Lower leg skin (tissue), 4 donors: Measurements from ENCODE around the gene SEMA3G. TPM values are rescaled to one million over a fixed set of nuclear protein-coding genes. Genes with fewer than 3 reads are reported as not detected.

Source experiments
- DNase-seq, 2 donors: peaks; one replicate each; pipeline ENCODE4 v3.0.0-alpha.2; 2019; ENCODE audit warnings: low spot score in 2 of 2
- H3K4me3 ChIP-seq: fragments of 200-600 bp; sonication (generic); 2 replicates; pipeline ENCODE4 v1.5.1; 2017; ENCODE audit warnings: mild to moderate bottlenecking, low read depth; ENCODE audit not compliant: poor library complexity, severe bottlenecking
- CTCF ChIP-seq, 3 donors: fragments of 450-650 bp; IDR thresholded peaks; one replicate each; pipeline ENCODE4 v1.5.1; 2016; ENCODE audit warnings: antibody characterized with exemption in 3 of 3, mild to moderate bottlenecking in 3 of 3, moderate library complexity in 2 of 3
- POLR2A ChIP-seq, 2 donors: fragments of 450-650 bp; IDR thresholded peaks; one replicate each; pipeline ENCODE4 v1.6.1; 2016 to 2017; ENCODE audit warnings: antibody characterized with exemption in 2 of 2, mild to moderate bottlenecking in 1 of 2, moderate library complexity in 1 of 2
- WGBS, 2 donors: methylation state at CpG; one replicate each; pipeline ENCODE4 v1.1.5; 2018; 5-methylcytosine and 5-hydroxymethylcytosine counted together
- intact Hi-C: fragments of 100-400 bp; cut with DNase I; formaldehyde crosslinking; loops from one replicate; pipeline ENCODE4 v1.15.0; 2023; ENCODE audit warnings: low total_unique reads
- total RNA-seq, 4 donors: library from RNA; depleted of rRNA; stranded (reverse); fragments of >200 nt; gene quantifications; one replicate each; pipeline ENCODE4 v1.1.0, GENCODE V29; 2016

Gene SEMA3G
- total RNA-seq, 4 donors from 2014 or later = 17.9 to 49.8 (median 26.9) TPM

GRCh38 chr3:52490035-52490938 is 45.4 kb upstream of the SEMA3G start:
- H3K4me3 ChIP-seq = no peak overlapping the region
- intact Hi-C loops = no loop called here
- WGBS, 2 donors = 77 to 79% methylated on average over 17 to 22 of the region's 22 CpGs
- TF ChIP-seq POLR2A (IDR thresholded peaks at IDR 0.05) = no peak
- no peak for TF ChIP-seq CTCF (IDR thresholded peaks at IDR 0.05)
- DNase-seq = no peak

- intact Hi-C loops = no loop called here
- DNase-seq = no peak
- H3K4me3 ChIP-seq = no peak overlapping the region
- WGBS, 2 donors = 84 to 90% methylated on average over 14 to 18 of the region's 18 CpGs
- no peak for TF ChIP-seq CTCF (IDR thresholded peaks at IDR 0.05)
- no peak for TF ChIP-seq POLR2A (IDR thresholded peaks at IDR 0.05)
Observed at GRCh38 chr3:52489453-52489852, 44.5 kb upstream of the SEMA3G start.

- no peak for TF ChIP-seq POLR2A (IDR thresholded peaks at IDR 0.05)
- TF ChIP-seq CTCF (IDR thresholded peaks at IDR 0.05) = no peak
- DNase-seq = no peak
- intact Hi-C loops = no loop called here
- 87 to 100% methylated on average over 1 to 3 of the region's 3 CpGs for WGBS, 2 donors
- H3K4me3 ChIP-seq = no peak overlapping the region
Observed at GRCh38 chr3:52488746-52489145, 43.8 kb upstream of the SEMA3G start.

- no peak overlapping the region for H3K4me3 ChIP-seq
- 93 to 95% methylated on average over 59 of the region's 59 CpGs for WGBS, 2 donors
- intact Hi-C loops = no loop called here
- no peak for DNase-seq
- TF ChIP-seq POLR2A (IDR thresholded peaks at IDR 0.05) (no peak), CTCF (IDR thresholded peaks at IDR 0.05) (no peak)
Observed at GRCh38 chr3:52487788-52488691, 43.1 kb upstream of the SEMA3G start.

GRCh38 chr3:52487050-52487787 is 42.3 kb upstream of the SEMA3G start:
- TF ChIP-seq POLR2A (IDR thresholded peaks at IDR 0.05) = no peak
- no peak for TF ChIP-seq CTCF (IDR thresholded peaks at IDR 0.05)
- H3K4me3 ChIP-seq = no peak overlapping the region
- no peak for DNase-seq
- 92 to 94% methylated on average over 23 to 31 of the region's 31 CpGs for WGBS, 2 donors
- intact Hi-C loops = no loop called here
